Central memory CD8-positive, alpha-beta T cell (primary cell): ENCODE data around the gene AUH.

Experiments
- ATAC-seq: fragments of 150-1000 bp; cut with Tn5 transposase; replicated peaks from 2 replicates; pipeline ENCODE4 v1.10.0; 2022; ENCODE audit warnings: mild to moderate bottlenecking, moderate FRiP score, moderate number of reproducible peaks; ENCODE audit not compliant: poor library complexity, severe bottlenecking; ENCODE audit errors: extremely low read depth
- DNase-seq, 2 donors: peaks; one replicate each; pipeline ENCODE4 v3.0.0; 2021; ENCODE audit warnings: low spot score in 2 of 2
- H3K27ac Mint-ChIP-seq: one replicate; pipeline ENCODE4 v1.8.0; 2022; ENCODE audit warnings: low read depth, mild to moderate bottlenecking, moderate library complexity, mixed read lengths
- H3K27me3 Mint-ChIP-seq: one replicate; pipeline ENCODE4 v1.8.0; 2022; ENCODE audit warnings: mixed read lengths
- H3K36me3 Mint-ChIP-seq: one replicate; pipeline ENCODE4 v1.8.0; 2022; ENCODE audit warnings: mild to moderate bottlenecking, moderate library complexity, mixed read lengths; ENCODE audit not compliant: insufficient read depth
- H3K4me1 Mint-ChIP-seq: one replicate; pipeline ENCODE4 v1.8.0; 2022; ENCODE audit warnings: mixed read lengths
- H3K4me3 Mint-ChIP-seq: one replicate; pipeline ENCODE4 v1.8.0; 2022; ENCODE audit warnings: mild to moderate bottlenecking, moderate library complexity, mixed read lengths
- H3K9me3 Mint-ChIP-seq: one replicate; pipeline ENCODE4 v1.8.0; 2022; ENCODE audit warnings: mixed read lengths

The AUH gene

DNA sequence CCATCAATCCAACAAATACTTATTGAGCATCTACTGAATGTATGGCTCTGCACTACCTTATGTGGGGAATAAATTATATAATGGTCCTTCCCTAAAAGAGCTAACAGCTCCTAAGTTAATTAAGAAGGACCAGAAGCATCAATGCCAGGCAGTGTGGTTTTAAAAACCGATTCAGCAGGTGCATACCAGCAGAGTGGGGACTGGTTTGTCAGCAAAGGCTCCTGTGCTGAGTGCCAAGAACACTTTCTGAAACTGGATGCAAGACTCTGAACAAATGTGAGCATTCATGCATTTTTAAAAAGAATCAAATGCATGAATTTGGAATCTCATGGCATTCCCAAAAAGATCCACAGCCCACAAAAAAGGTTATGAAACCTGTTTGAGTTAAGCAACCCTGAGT lies 142.2 kb downstream of the AUH start:
- Mint-ChIP-seq H3K27ac (no peak overlapping the region), H3K9me3 (no peaks in the 10 kb centered on the region), H3K27me3 (no peaks in the 10 kb centered on the region), H3K4me3 (no peak overlapping the region), H3K36me3 (peaks cover 6% of the 10 kb centered on the region), H3K4me1 (no peaks in the 10 kb centered on the region)
- ATAC-seq (no peak), DNase-seq (no peak)

GRCh38 chr9:91217388-91217787 lies 144.3 kb downstream of the AUH start:
- no peak overlapping the region for H3K4me3 Mint-ChIP-seq
- H3K27ac Mint-ChIP-seq: no peak overlapping the region
- peaks cover 6% of the 10 kb centered on the region for H3K36me3 Mint-ChIP-seq

GRCh38 chr9:91214867-91215266 lies 146.9 kb downstream of the AUH start:
- no peaks in the 10 kb centered on the region for H3K27me3 Mint-ChIP-seq
- no peaks in the 10 kb centered on the region for H3K9me3 Mint-ChIP-seq
- ATAC-seq (no peak), DNase-seq (no peak)
- no peak overlapping the region for H3K4me3 Mint-ChIP-seq
- peaks cover 12% of the 10 kb centered on the region for H3K4me1 Mint-ChIP-seq
- peaks cover 6% of the 10 kb centered on the region for H3K36me3 Mint-ChIP-seq
- no peak overlapping the region for H3K27ac Mint-ChIP-seq

More at GRCh38 chr9:91217388-91217787, 144.3 kb downstream of the AUH start:
- Mint-ChIP-seq H3K27me3 (no peaks in the 10 kb centered on the region), H3K9me3 (no peaks in the 10 kb centered on the region), H3K4me1 (no peaks in the 10 kb centered on the region)
- ATAC-seq (no peak), DNase-seq (no peak)

DNA sequence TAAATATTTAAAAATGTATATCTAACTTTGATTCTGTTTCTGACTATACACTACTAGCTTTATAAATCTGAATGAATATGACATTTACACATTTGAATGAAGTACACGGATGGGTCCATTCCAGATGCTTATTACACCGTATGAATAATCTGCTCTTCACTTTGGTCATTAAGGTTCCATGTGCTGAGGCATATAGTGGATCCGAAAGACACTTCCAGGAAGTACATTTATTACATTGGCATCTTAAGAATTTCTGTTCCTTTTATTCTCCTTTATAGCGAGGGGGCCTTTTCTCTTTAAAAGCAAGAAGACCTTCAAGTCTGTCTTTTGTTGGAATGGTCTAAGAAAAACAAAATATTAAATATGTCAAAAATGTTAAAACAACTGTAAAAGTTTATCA lies 147.6 kb downstream of the AUH start:
- H3K4me3 Mint-ChIP-seq: no peak overlapping the region
- H3K27me3 Mint-ChIP-seq: no peaks in the 10 kb centered on the region
- no peak for DNase-seq
- peaks cover 15% of the 10 kb centered on the region for H3K4me1 Mint-ChIP-seq
- no peak for ATAC-seq
- H3K27ac Mint-ChIP-seq: no peak overlapping the region
- H3K9me3 Mint-ChIP-seq: no peaks in the 10 kb centered on the region
- peaks cover 4% of the 10 kb centered on the region for H3K36me3 Mint-ChIP-seq

DNA sequence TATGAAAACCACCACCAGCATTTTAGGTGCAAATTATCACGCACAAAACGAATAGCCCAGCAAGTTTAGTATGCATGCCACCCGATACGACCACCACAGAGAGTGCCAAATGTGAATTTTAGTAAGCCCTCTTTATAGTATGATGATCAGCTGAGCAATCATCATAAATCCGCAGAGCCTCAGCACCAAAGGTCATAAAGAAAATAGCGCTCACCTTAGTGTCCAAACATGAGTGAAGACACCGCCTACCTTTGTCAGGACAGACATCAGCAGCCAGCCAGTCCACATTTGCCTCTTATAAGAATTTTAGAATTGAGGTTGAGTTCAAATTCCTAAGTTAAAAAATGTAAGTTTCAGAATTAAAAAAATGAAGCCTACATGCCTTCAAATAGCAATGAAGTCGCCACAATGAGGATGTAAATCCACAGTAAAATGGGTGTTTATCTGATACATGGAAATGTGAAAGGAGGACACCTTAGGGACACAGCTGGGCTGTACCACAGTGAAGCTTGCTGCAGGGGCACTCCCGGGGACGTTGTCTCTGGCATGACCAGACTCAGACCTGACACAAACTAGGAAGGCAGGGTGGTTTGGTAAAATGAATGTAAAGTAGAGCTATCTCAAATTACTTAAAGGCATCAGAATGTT lies 149.0 kb downstream of the AUH start:
- Mint-ChIP-seq H3K4me1 (peaks cover 29% of the 10 kb centered on the region), H3K9me3 (no peaks in the 10 kb centered on the region), H3K27ac (peak overlapping the region; percentile 90), H3K4me3 (peak overlapping the region; percentile 63), H3K27me3 (no peaks in the 10 kb centered on the region), H3K36me3 (peaks cover 2% of the 10 kb centered on the region)
- no peak for DNase-seq
- no peak for ATAC-seq

- no peaks in the 10 kb centered on the region for H3K27me3 Mint-ChIP-seq
- peaks cover 35% of the 10 kb centered on the region for H3K4me1 Mint-ChIP-seq
- no peak for DNase-seq
Measured at GRCh38 chr9:91211919-91212318, 149.8 kb downstream of the AUH start.

DNA sequence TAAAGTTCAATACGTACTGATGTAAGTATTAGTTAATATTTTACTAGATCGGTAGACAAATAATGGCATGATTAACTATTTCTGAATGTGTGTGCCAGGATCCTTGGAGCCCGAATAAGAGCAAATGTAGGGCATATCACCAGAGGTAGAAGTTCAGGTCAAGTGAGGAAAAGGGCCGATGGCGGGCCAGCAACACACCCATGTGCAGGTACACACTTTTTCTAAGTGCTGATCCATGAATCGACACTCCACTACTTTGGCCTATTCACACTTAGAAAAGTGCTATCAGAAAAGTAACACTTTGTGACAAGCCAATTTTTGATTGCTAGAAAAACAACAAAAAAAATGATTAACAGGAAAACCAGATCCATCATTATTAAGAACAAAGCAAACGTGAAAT lies 150.3 kb downstream of the AUH start:
- H3K4me3 Mint-ChIP-seq: peak overlapping the region; percentile 63
- H3K27me3 Mint-ChIP-seq: no peaks in the 10 kb centered on the region
- ATAC-seq: no peak
- peak overlapping the region; percentile 90 for H3K27ac Mint-ChIP-seq
- no peak for DNase-seq
- H3K9me3 Mint-ChIP-seq: no peaks in the 10 kb centered on the region
- peaks cover 2% of the 10 kb centered on the region for H3K36me3 Mint-ChIP-seq
- H3K4me1 Mint-ChIP-seq: peaks cover 35% of the 10 kb centered on the region

More at GRCh38 chr9:91211919-91212318, 149.8 kb downstream of the AUH start:
- no peaks in the 10 kb centered on the region for H3K9me3 Mint-ChIP-seq
- peaks cover 2% of the 10 kb centered on the region for H3K36me3 Mint-ChIP-seq
- peak overlapping the region; percentile 63 for H3K4me3 Mint-ChIP-seq
- peak; percentile 48 for ATAC-seq
- peak overlapping the region; percentile 90 for H3K27ac Mint-ChIP-seq

DNA sequence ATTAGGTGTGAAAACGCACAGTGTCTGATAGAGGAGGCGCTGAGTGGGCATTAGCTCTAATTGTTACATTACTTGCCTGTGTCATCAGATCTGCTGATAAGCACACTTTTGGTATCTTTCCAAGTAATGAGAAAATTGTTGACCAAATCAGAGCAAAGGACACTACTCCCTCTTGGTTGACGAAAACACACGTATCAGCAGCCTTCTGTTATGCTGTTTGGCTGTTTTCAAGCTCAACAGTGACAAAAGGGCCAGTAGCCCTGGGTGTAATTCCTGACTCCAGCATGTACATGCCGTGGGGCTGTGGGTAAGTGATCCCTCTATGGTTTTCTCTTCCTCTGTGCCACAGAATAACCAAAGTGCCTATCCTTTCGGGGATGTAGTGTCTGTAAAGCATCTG lies 151.4 kb downstream of the AUH start:
- no peaks in the 10 kb centered on the region for H3K27me3 Mint-ChIP-seq
- no peak for ATAC-seq
- peaks cover 35% of the 10 kb centered on the region for H3K4me1 Mint-ChIP-seq
- DNase-seq: no peak
- no peaks in the 10 kb centered on the region for H3K9me3 Mint-ChIP-seq
- no peak overlapping the region for H3K27ac Mint-ChIP-seq
- peaks cover 2% of the 10 kb centered on the region for H3K36me3 Mint-ChIP-seq
- H3K4me3 Mint-ChIP-seq: no peak overlapping the region

DNA sequence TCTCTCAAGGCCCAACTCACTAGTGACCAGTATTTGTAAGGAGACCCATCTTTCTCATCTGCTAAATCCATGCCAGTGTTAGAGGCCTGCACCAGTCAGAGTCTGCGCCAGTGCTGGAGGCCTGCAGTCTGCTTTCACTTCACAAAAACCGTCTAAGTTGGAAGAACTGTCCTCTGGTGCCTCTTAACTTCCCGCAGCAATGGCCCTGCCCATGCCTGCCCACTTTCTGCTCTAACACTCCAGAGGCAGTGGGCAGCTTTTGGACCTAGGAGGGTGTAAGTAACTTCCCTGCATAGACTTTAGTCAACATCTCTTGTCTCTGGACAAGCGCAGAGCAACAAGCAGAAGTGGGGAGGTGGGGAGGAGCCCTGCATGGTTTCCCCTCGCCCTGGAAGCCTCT lies 152.9 kb downstream of the AUH start:
- Mint-ChIP-seq H3K36me3 (peaks cover 2% of the 10 kb centered on the region), H3K27me3 (no peaks in the 10 kb centered on the region), H3K27ac (no peak overlapping the region), H3K4me1 (peaks cover 35% of the 10 kb centered on the region), H3K4me3 (peak overlapping the region; percentile 27), H3K9me3 (no peaks in the 10 kb centered on the region)
- ATAC-seq (no peak), DNase-seq (no peak)

GRCh38 chr9:91208419-91208745 lies 153.3 kb downstream of the AUH start:
- Mint-ChIP-seq H3K36me3 (peaks cover 2% of the 10 kb centered on the region), H3K4me1 (peaks cover 35% of the 10 kb centered on the region), H3K9me3 (no peaks in the 10 kb centered on the region), H3K27me3 (no peaks in the 10 kb centered on the region), H3K27ac (peak overlapping the region; percentile 70), H3K4me3 (peak overlapping the region; percentile 68)
- ATAC-seq: no peak
- no peak for DNase-seq

DNA sequence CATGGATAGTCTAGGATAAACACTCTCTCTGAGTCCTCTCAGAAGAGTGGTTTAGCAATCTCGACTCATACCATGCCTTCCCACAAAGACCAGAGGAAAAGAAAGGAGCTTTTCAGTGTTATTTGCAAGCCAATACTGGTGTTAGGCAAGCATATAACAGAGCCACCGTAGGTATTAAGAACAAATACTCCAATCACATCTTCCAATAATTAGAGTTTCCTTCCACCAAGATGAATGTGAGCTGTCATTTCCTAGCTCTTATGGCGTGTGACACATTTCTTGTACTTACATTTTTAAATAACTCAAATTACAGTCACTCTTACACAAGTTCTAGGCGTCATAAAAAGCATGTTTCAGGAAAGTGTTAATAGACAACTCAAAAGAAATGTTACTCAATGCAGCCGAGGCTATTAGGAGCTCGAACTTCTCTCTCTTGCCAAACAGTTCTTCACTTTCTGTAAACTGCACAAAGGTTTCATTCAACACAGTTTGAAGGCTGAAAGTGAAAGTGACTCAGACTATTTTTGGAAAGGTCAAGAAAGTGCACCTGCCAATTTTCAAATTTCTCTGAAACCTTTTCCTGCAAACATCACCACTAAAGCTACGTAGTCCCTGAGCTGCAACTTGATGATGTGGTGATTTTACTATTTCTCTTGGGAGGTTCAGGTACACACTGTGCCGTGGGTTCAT lies 153.8 kb downstream of the AUH start:
- peaks cover 35% of the 10 kb centered on the region for H3K4me1 Mint-ChIP-seq
- H3K4me3 Mint-ChIP-seq: peak overlapping the region; percentile 68
- DNase-seq: no peak
- no peaks in the 10 kb centered on the region for H3K9me3 Mint-ChIP-seq
- peaks cover 2% of the 10 kb centered on the region for H3K36me3 Mint-ChIP-seq
- peak; percentile 54 for ATAC-seq
- no peaks in the 10 kb centered on the region for H3K27me3 Mint-ChIP-seq
- peak overlapping the region; percentile 70 for H3K27ac Mint-ChIP-seq

GRCh38 chr9:91207397-91207728 lies 154.4 kb downstream of the AUH start:
- Mint-ChIP-seq H3K27ac (peak overlapping the region; percentile 70), H3K9me3 (peaks cover under 1% of the 10 kb centered on the region), H3K4me3 (peak overlapping the region; percentile 68), H3K4me1 (peaks cover 35% of the 10 kb centered on the region), H3K27me3 (no peaks in the 10 kb centered on the region), H3K36me3 (peaks cover 2% of the 10 kb centered on the region)
- ATAC-seq (no peak), DNase-seq (no peak)

GRCh38 chr9:91206806-91207205 lies 154.9 kb downstream of the AUH start:
- ATAC-seq: no peak
- Mint-ChIP-seq H3K36me3 (peaks cover 2% of the 10 kb centered on the region), H3K4me1 (peaks cover 30% of the 10 kb centered on the region), H3K27me3 (no peaks in the 10 kb centered on the region), H3K4me3 (no peak overlapping the region), H3K9me3 (peaks cover 5% of the 10 kb centered on the region), H3K27ac (no peak overlapping the region)
- no peak for DNase-seq
